HG03442 (cell line): ENCODE data around the gene ATP8A1.
"Not testable (repeated sequence)": the region's sequence is repeated elsewhere in the genome, so short reads cannot be mapped to it uniquely, and the experiment has no call there.

Experiments used
- ATAC-seq: cut with Tn5 transposase; IDR thresholded peaks from one replicate; pipeline ENCODE4 v1.9.1; 2021; ENCODE audit warnings: mild to moderate bottlenecking, moderate library complexity; ENCODE audit not compliant: unreplicated experiment

Gene ATP8A1

GRCh38 chr4:42478946-42479345 is 178.0 kb downstream of the ATP8A1 start:
- no peak for ATAC-seq

- peak; percentile 65 for ATAC-seq
Measured at GRCh38 chr4:42478509-42478908, 178.4 kb downstream of the ATP8A1 start.

GRCh38 chr4:42474406-42474805 is 182.5 kb downstream of the ATP8A1 start:
- no peak for ATAC-seq

DNA sequence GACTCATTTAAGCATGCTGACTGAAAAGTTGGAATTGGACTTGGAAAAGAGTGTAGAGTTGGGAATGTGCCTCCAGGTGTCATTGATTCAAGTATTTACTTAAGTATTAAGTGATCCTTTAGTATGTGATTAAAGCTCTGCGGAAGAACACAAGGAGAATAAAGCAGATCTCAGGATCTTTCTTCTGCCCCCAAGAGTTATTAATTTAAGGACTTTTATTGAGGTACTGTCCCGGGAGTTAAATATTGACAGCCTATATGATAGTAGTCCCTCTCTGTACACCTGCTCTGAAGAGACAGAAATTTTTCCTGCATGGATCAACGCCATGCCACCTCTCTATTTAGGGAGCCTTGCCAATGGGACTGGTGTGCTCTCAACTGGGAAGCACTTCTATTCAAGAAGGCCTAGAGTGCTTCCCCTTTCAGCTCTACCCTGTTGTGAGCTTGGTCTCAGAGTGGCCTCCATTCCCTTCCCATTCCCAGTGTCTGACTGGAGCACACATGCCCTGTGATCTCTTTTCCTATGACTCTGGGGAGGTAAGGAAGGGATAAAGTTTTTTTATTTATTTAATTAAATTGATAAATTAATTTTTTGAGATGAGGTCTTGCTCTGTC is 183.7 kb downstream of the ATP8A1 start:
- ATAC-seq = no peak

GRCh38 chr4:42471896-42472295 is 185.0 kb downstream of the ATP8A1 start:
- ATAC-seq = no peak

DNA sequence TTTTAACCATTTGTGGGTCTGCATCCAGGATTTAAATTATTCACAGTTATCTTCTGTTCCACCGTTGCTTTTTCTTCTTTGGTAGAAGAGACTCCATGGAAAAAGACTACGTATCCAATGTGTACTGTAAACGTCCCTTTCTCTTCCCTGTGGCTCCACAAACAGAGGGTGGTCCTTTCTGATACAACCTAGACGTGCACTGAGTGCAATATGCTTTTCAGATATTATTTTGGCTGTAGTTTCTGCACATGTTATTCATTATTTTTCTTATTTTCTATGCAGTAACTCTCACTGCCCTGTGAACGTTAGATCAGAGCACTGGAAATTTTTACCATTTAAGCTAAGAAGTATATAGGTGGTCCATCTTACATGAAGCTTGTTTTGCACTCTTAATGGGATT is 186.9 kb downstream of the ATP8A1 start:
- no peak for ATAC-seq

DNA sequence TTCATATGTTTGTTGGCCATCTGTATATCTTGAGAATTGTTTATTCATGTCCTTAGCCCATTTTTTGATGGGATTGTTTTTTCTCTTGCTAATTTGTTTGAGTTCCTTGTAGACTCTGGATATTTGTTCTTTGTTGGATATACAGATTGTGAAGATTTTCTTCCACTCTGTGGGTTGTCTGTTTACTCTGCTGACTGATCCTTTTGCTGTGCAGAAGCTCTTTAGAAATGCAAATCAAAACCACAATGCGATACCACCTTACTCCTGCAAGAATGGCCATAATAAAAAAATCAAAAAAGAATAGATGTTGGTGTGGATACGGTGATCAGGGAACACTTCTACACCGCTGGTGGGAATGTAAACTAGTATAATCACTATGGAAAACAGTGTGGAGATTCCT is 189.1 kb downstream of the ATP8A1 start:
- not testable (repeated sequence) for ATAC-seq

- no peak for ATAC-seq
Measured at GRCh38 chr4:42466273-42466844, 190.5 kb downstream of the ATP8A1 start.

DNA sequence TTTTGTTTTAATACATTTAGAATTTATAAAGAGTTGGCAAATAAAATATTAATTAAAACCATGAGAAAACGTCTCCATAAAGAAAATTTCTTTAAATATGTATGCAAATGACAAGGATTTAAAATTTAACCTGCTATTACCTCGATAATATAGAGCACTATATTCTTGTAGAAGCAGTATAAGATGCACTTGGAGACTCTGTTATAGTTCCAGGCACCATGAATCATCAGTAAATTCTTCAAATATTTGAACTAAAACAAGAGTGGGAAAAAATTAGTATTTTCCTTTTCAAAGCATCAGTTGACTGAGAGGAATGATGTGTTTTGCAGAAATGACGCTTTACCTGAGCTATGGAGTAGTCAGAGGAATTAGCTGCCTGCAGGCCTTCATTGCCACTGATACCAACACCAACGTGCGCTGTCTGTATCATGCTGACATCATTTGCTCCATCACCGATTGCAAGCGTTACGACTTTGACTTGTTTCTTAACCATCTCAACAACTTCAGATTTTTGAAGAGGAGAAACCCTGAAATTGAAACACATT is 192.3 kb downstream of the ATP8A1 start:
- no peak for ATAC-seq

- ATAC-seq = not testable (repeated sequence)
Measured at GRCh38 chr4:42461216-42461615, 195.7 kb downstream of the ATP8A1 start.

GRCh38 chr4:42460043-42460442 is 196.9 kb downstream of the ATP8A1 start:
- ATAC-seq = peak; percentile 99

GRCh38 chr4:42458657-42459056 is 198.2 kb downstream of the ATP8A1 start:
- ATAC-seq = no peak

DNA sequence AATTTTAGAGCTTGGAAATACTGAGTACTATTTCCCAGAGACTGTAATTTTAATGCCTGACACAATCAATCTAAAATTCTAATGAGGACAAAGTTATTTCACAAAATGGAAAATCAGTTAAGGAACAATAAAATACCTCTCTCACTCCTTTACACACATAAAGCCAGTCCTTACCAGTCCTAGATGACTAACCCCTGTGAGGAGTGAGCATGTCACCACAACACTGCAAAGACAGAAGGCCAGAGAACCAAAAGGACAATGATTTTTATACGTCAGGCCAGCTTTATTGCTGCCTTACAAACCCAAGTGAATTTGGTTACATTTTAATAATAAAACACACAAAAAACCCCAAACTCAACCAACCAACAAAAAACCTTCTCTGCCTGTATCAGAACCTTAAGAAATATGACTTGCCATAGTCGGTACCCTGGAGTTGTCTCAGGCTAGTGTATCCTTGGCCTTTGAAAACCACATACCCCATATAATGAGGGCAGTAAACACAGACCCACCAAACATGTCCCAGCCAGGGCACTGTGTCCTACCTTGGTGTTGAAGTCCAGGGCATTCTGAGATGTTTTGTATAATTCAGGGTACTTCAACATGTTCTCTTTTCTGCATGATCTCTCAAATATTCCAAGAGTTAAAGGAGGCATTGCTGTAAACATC is 202.0 kb downstream of the ATP8A1 start:
- ATAC-seq = no peak

DNA sequence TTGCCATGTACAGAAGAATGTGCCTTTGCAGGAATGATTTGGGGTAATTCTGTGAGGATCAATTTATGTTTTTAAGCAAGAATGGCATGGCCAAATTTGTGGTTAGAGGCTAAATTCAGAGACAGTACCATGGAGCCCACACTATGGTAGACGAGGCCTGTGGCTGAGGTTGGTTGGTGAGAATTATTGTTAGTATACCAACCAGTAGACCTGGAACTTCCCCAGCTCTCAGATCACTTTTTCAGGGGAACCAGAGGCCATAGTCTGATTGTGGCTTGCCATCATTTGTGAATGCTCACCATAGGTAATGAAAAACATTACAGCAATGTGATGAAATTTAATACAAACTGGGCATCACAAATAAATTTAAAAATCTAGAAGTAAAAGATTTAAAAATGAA is 203.3 kb downstream of the ATP8A1 start:
- ATAC-seq = peak; percentile 67

- ATAC-seq = no peak
Measured at GRCh38 chr4:42452823-42453222, 204.1 kb downstream of the ATP8A1 start.

GRCh38 chr4:42446823-42447222 is 210.1 kb downstream of the ATP8A1 start:
- ATAC-seq = no peak

DNA sequence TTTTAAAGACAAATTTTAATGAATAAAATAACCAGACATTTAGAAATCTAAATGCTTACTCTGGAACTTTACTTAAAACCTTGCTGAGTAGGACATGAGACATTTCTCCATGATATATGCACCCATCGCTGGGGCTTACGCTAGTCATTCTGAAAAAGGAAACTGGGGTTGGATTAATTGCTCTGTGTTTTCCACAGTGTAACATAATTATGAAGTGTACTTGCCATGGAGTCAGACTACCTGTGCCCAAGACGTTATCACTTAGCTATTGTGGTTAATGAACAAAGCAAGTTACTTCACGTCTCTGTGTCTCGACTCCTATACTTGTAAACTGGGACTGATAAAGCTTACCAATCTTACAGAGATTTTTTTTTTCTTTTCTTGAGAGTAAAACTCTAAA is 211.9 kb downstream of the ATP8A1 start:
- ATAC-seq = no peak

- no peak for ATAC-seq
Measured at GRCh38 chr4:42442601-42443000, 214.3 kb downstream of the ATP8A1 start.

DNA sequence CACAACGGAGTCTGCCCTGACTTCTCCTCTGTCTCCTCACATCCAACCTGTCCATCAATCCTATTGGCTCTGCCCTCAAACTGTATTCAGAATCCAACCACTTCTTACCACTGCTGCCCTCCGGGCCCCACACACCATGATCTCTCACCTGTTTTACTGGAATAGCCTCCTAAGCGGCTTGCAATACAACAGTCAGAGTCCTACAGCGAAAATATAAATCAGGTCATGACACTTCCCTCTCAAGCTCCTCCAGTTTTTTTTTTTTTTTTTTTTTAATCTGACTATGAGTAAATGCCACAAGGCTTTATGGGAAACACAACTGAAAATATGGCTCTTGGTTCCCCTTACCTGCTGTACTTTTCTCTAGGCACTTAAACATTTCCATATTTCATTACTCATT is 216.8 kb downstream of the ATP8A1 start:
- ATAC-seq = no peak

- ATAC-seq = no peak
Measured at GRCh38 chr4:42436928-42437565, 219.9 kb downstream of the ATP8A1 start.

DNA sequence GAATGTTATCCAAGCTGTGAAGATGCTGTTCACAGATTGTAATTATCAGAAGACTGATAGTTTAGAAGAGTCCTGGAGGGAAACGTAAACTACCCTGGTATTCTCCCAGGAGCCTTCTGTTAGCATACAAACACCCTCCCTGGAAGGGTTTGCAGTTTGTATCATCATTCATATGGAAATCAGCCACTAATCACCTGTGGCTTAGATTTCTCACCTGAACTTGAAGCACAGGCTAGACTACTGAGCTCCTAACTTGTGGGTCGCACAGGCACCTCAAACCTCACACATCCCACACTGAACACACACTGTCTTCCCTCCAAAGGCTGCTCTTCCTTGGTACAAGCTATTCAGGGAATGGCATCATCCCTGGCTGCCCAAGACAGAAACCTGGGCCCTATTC is 228.9 kb downstream of the ATP8A1 start:
- no peak for ATAC-seq
